ACC112 (cell line): ENCODE measurements around the gene KCTD21.

Source experiments
- H2AFZ ChIP-seq: fragments of 200-600 bp; sonication (generic); one replicate; pipeline ENCODE4 v1.6.0; 2017; ENCODE audit warnings: antibody characterized with exemption, low read length; ENCODE audit not compliant: unreplicated experiment
- H3K27ac ChIP-seq: fragments of 200-600 bp; sonication (generic); 2 replicates; pipeline ENCODE4 v1.5.1; 2014; ENCODE audit warnings: low read depth, mild to moderate bottlenecking, antibody characterized with exemption, low read length, moderate library complexity
- H3K27me3 ChIP-seq: fragments of 200-600 bp; sonication (generic); 2 replicates; pipeline ENCODE4 v1.6.1; 2014; ENCODE audit warnings: mild to moderate bottlenecking, antibody characterized with exemption, low read length, moderate library complexity, mixed read lengths; ENCODE audit not compliant: insufficient read depth
- H3K36me3 ChIP-seq: fragments of 200-600 bp; sonication (generic); 2 replicates; pipeline ENCODE4 v1.6.1; 2016; ENCODE audit warnings: mild to moderate bottlenecking, antibody characterized with exemption, low read length, moderate library complexity, mixed read lengths; ENCODE audit not compliant: insufficient read depth
- H3K4me1 ChIP-seq: fragments of 200-600 bp; sonication (generic); one replicate; pipeline ENCODE4 v1.6.1; 2016; ENCODE audit warnings: low read length, mixed read lengths; ENCODE audit not compliant: insufficient read depth, unreplicated experiment, control insufficient read depth
- H3K4me3 ChIP-seq: fragments of 200-600 bp; sonication (generic); 2 replicates; pipeline ENCODE4 v1.5.1; 2014; ENCODE audit warnings: mild to moderate bottlenecking, low read depth, low read length
- H3K79me2 ChIP-seq: fragments of 200-600 bp; sonication (generic); one replicate; pipeline ENCODE4 v1.6.0; 2016; ENCODE audit warnings: low read length; ENCODE audit not compliant: control insufficient read depth, unreplicated experiment, insufficient read depth

KCTD21 gene

DNA sequence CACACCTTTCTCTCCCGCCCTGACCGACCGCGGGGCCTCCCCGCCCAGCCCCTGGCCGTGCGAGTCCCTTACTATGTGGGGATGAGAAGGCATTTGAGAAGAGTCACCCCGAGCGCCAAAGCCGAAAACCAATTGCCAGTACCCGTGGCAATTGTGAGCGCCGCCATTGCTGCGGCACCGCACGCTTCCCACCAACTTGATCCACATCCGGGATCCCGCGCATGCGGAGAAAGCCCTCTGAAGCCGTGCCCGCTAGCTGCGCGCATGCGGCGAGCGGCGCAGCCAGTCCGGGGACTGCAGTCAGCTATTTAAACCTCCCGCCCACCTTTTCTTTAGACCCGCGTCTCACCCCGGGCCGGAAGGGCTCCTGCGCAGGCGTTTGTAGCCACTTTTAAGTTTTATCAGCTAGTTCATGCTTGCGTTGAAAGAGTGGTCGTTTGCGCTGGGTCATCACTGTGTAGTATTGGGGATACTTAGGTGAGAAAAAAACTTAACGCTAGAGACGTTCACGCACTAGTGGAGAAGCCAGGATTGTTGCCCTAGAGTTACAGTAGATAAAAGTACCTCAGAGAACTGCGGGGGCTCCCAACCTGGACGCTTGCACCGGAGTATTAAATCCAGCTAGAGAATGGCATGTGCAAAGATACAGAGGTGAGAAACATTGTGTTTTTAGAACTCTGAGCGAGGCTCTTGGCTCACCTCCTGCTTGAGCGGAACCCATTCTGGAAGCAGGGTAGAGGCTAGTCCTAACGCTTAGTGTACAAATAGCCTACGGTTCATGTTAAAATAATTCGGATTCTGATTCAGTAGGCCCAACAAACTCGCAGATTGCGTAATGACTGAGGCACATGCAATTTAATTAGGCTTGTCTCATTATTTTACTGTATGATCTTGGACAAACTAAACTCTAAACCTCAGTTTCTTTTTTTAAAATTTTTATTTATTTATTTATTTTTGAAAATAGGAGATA, 48.7 kb downstream of the KCTD21 start, which contains the start of gene ALG8:
Gene ALG8 (minus strand): TSS at position 205 of the 970 bp plus-strand sequence. CDS start 38 bp downstream, at position 167.
- Histone ChIP-seq H3K79me2 (peaks cover 39% of the 10 kb centered on the region), H3K27me3 (no peaks in the 10 kb centered on the region), H3K4me1 (peaks cover 7% of the 10 kb centered on the region), H3K27ac (peak within 1 kb of the TSS; percentile 81), H2AFZ (peak within 1 kb of the TSS; percentile 95), H3K36me3 (peaks cover 11% of the 10 kb centered on the region; the same call in 1 of the 2 replicates), H3K4me3 (peak within 1 kb of the TSS; percentile 96)

DNA sequence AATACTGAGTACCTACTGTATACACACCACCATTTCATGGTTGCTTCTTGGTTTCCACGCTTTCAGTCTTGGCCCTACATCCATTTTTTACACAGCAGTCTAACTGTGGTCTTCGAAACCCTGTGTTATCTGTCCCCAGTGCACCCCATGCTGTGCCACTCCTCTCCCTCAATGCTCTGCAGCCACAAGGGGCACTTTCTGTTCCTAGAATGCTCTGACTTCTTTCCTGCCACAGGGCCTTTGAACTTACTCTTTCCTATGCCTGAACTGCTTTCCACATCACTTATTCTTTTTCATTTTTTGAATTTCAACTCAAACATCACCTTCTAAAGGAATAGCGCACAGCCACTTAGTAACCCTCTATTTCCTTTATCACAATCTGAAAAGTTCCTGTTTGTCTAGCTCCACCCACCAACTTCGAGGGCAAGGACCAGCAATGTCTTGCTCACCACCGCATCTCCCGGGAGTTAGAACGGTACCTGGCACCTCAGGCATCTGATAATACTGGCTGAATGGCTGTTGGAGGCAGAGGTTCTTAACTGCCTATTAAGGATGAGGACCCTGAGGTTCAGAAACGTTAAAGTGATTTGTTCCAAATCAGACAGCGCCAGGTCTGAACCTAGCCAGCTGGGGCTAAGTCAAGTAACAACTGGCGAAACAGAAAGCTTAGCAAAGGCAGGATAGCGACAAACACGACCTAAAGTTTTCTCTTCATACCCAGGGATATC, 49.6 kb downstream of the KCTD21 start:
- no peaks in the 10 kb centered on the region for H3K27me3 ChIP-seq
- H3K4me1 ChIP-seq, result peaks cover 7% of the 10 kb centered on the region
- H3K27ac ChIP-seq, result peak overlapping the region; percentile 81
- H3K4me3 ChIP-seq, result peak overlapping the region; percentile 96
- H3K36me3 ChIP-seq, result peaks cover 14% of the 10 kb centered on the region; the same call in 1 of the 2 replicates
- H3K79me2 ChIP-seq, result peaks cover 42% of the 10 kb centered on the region
- peak overlapping the region; percentile 93 for H2AFZ ChIP-seq

DNA sequence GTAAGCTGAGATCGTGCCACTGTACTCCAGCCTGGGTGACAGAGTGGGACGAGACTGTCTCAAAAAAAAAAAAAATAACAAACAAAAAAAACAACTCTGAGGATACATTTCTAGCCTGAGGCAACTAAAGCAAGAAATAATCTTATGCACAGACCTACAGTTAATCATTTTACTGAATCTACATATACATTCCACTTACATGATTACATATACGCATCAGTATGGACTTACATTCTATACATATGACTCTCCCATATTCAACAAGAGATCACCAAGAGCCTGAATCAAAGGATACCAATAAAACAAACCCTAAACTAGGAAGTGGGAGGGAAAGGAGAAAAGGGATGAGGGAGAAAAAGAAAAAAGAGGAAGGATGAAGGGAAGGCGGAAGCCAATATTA, 50.1 kb downstream of the KCTD21 start:
- no peak overlapping the region for H2AFZ ChIP-seq
- H3K27ac ChIP-seq, result no peak overlapping the region
- peaks cover 7% of the 10 kb centered on the region for H3K4me1 ChIP-seq
- no peaks in the 10 kb centered on the region for H3K27me3 ChIP-seq
- H3K4me3 ChIP-seq, result peak overlapping the region; percentile 96
- peaks cover 42% of the 10 kb centered on the region for H3K79me2 ChIP-seq
- peaks cover 14% of the 10 kb centered on the region; the same call in 1 of the 2 replicates for H3K36me3 ChIP-seq

DNA sequence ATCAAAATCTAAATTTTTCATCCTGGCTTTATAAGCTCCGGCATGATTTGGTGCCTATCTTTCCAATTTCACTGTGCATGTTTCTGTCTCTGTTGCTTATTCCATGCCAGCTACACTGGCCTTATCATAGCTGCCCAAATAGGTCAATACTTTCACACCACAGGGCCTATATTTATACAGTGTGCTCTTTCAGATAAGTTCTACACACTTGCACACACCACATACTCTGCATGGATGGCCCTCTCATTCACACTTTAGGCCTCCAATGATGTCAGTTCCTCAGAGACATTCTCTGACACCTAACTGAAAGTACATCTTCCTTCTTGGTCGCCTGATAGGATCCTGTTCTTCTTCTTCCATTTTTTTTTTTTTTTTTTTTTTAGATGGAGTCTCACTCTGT, 56.0 kb downstream of the KCTD21 start:
- H3K27me3 ChIP-seq, result no peaks in the 10 kb centered on the region
- no peak overlapping the region for H3K4me3 ChIP-seq
- no peak overlapping the region for H2AFZ ChIP-seq
- H3K79me2 ChIP-seq, result peaks cover 19% of the 10 kb centered on the region
- H3K27ac ChIP-seq, result no peak overlapping the region
- peaks cover 12% of the 10 kb centered on the region; the same call in 1 of the 2 replicates for H3K36me3 ChIP-seq
- H3K4me1 ChIP-seq, result no peaks in the 10 kb centered on the region

DNA sequence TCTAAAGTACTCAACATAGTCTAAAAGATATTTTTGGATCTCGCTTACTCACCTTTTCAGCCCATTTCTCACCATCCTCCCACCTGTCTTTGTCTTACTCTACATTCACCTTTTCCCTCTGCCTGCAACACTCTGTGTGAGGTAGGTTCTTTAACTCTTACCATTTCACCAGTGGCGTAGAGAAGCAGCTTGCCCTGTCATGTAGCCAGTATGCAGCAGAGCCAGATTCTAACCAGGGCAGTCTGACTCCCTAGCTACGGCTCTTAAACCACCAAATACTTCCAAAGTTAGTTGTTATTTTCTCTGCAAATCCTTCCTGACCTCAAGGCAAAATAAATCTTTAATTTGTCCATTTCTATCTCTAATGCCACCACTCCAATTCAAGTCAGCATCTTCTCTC, 56.5 kb downstream of the KCTD21 start:
- Histone ChIP-seq H3K4me1 (no peaks in the 10 kb centered on the region), H3K27ac (no peak overlapping the region), H2AFZ (no peak overlapping the region), H3K27me3 (no peaks in the 10 kb centered on the region), H3K79me2 (peaks cover 14% of the 10 kb centered on the region), H3K4me3 (no peak overlapping the region), H3K36me3 (peaks cover 8% of the 10 kb centered on the region; the same call in 1 of the 2 replicates)

DNA sequence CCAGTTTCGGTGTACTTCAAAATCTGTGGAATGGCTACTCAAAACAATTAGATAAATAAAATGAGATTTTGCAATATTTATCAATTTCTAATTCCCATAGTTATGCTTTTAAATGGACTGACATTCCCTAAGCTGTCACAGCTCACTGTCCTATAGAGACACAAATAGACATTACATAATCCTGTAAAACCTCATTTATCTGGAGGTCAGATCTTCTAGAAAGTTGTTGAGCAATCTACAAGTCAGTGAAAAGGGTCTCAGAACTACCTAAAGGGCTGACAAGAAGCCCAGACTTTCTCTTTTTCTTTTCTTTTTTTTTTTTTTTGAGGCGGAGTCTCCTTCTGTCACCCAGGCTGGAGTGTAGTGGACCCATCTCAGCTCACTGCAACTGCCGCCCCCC, 61.0 kb downstream of the KCTD21 start:
- H2AFZ ChIP-seq, result no peak overlapping the region
- no peaks in the 10 kb centered on the region for H3K4me1 ChIP-seq
- no peak overlapping the region for H3K27ac ChIP-seq
- H3K27me3 ChIP-seq, result no peaks in the 10 kb centered on the region
- H3K4me3 ChIP-seq, result no peak overlapping the region
- peaks cover 7% of the 10 kb centered on the region; the same call in 1 of the 2 replicates for H3K36me3 ChIP-seq
- H3K79me2 ChIP-seq, result peaks cover 8% of the 10 kb centered on the region
